ENCODE measurements around the gene CHERP.
"Not testable (repeated sequence)": the region's sequence is repeated elsewhere in the genome, so short reads cannot be mapped to it uniquely, and the experiment has no call there.

Gene CHERP

DNA sequence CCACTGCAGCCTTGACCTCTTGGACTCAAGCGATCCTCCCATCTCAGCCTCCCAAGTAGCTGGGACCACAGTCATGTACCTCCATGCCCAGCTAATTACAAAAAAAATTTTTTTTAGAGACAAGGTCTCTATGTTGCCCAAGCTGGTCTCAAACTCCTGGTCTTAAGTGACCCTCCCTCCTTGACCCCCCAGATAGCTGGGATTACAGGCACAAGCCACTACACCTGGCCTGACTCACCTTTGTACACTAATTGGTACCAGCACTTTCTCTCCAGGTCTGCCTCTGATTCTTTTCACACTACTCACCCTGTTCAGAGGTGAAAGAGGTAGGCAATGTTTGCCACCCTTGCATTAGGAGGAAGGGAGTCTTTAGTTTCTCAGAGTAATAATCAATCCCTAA lies 64.9 kb downstream of the CHERP start:
- TF ChIP-seq, protein P1, sequence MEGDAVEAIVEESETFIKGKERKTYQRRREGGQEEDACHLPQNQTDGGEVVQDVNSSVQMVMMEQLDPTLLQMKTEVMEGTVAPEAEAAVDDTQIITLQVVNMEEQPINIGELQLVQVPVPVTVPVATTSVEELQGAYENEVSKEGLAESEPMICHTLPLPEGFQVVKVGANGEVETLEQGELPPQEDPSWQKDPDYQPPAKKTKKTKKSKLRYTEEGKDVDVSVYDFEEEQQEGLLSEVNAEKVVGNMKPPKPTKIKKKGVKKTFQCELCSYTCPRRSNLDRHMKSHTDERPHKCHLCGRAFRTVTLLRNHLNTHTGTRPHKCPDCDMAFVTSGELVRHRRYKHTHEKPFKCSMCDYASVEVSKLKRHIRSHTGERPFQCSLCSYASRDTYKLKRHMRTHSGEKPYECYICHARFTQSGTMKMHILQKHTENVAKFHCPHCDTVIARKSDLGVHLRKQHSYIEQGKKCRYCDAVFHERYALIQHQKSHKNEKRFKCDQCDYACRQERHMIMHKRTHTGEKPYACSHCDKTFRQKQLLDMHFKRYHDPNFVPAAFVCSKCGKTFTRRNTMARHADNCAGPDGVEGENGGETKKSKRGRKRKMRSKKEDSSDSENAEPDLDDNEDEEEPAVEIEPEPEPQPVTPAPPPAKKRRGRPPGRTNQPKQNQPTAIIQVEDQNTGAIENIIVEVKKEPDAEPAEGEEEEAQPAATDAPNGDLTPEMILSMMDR (IDR thresholded peaks at IDR 0.05; ENCODE audit: low read depth, low read length): no peak

DNA sequence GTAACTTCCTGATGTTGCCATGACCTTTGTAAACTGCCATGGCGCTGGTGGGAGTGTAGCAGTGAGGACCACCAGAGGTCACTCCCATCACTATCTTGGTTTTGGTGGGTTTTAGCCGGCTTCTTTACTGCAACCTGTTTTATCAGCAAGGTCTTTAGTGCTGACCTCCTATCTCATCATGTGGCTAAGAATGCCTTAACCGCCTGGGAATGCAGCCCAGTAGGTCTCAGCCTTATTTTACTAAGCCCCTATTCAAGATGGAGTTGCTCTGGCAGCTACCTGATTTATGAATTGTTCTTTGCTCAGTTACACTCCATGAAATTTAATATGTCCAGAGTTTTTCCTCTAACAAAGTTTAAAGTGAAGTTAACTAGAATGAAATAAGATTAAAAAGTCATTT lies 65.8 kb downstream of the CHERP start:
- DNase-seq: no peak
- Histone ChIP-seq H3K36me3 (no peaks in the 10 kb centered on the region), H3K9me3 (no peaks in the 10 kb centered on the region), H3K4me1 (no peaks in the 10 kb centered on the region), H3K27me3 (no peaks in the 10 kb centered on the region), H3K4me3 (ENCODE audit: low read depth, low read length) (no peak overlapping the region)
- TF ChIP-seq, protein P1 (IDR thresholded peaks at IDR 0.05; ENCODE audit: low read depth, low read length): no peak

More for the DNA sequence above, 64.9 kb downstream of the CHERP start:
- Histone ChIP-seq H3K36me3 (no peaks in the 10 kb centered on the region), H3K4me1 (no peaks in the 10 kb centered on the region), H3K9me3 (no peaks in the 10 kb centered on the region), H3K4me3 (ENCODE audit: low read depth, low read length) (no peak overlapping the region), H3K27me3 (no peaks in the 10 kb centered on the region)
- DNase-seq: no peak

DNA sequence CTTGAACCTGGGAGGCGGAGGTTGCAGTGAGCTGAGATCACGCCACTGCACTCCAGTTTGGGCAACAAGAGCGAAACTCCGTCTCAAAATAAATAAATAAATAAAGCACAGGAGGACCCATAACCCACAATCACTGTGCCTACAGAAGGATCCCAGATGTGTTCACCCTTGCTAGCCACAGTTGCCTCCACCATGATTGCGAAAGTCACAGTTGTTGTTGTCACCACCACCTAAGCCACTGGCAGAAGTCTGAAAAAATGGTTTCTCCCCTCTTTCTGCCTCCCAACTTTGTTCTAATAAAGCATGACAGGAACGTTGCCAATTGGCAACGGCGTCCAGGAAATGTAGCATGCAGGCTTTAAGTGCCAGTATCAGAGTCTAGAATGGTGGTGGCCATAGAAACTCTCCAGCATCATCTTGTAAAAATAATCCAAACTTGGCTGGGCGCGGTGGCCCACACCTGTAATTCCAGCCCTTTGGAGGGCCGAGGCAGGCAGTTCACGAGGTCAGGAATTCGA lies 68.3 kb downstream of the CHERP start:
- H3K9me3 ChIP-seq: no peaks in the 10 kb centered on the region
- H3K4me1 ChIP-seq: no peaks in the 10 kb centered on the region
- H3K36me3 ChIP-seq: no peaks in the 10 kb centered on the region
- H3K4me3 ChIP-seq (ENCODE audit: low read depth, low read length): no peak overlapping the region
- no peaks in the 10 kb centered on the region for H3K27me3 ChIP-seq
- no peak for DNase-seq
- TF ChIP-seq, protein P1 (IDR thresholded peaks at IDR 0.05; ENCODE audit: low read depth, low read length): no peak

DNA sequence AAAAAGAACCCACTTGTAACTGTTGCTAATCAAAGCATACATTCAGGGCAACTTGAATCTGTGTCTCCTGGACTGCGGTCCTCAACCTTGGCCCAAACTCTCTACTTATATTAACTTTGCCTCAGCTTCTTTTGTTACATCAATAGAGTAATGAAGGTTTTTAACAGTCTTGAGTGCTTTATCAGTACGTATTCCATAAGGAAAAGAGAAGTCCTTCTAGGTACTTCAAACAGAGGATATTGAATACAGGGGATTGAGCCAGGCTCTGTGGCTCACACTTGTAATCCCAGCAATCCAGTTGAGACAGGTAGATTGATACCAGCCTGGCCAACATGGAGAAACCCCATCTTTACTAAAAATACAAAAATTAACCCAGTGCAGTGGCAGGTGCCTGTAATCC lies 69.2 kb downstream of the CHERP start:
- no peak for DNase-seq
- no peaks in the 10 kb centered on the region for H3K36me3 ChIP-seq
- H3K4me3 ChIP-seq (ENCODE audit: low read depth, low read length): no peak overlapping the region
- no peaks in the 10 kb centered on the region for H3K9me3 ChIP-seq
- no peaks in the 10 kb centered on the region for H3K27me3 ChIP-seq
- TF ChIP-seq, protein P1 (IDR thresholded peaks at IDR 0.05; ENCODE audit: low read depth, low read length): no peak
- H3K4me1 ChIP-seq: no peaks in the 10 kb centered on the region

DNA sequence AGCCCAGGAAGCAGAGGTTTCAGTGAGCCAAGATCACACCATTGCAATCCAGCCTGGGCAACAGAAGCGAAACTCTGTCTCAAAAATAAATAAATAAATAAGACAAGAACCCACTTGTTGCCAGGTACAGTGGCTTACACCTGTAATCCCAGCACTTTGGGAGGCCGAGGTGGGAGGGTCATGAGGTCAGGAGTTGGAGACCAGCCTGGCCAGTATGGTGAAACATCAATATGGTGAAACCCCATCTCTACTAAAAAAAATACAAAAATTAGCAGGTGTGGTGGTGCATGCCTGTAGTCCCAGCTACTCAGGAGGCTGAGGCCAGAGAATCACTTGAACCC lies 69.7 kb downstream of the CHERP start:
- not testable (repeated sequence) for H3K36me3 ChIP-seq, H3K4me1 ChIP-seq, DNase-seq, H3K27me3 ChIP-seq, H3K9me3 ChIP-seq
- H3K4me3 ChIP-seq (ENCODE audit: low read depth, low read length): peak overlapping the region; percentile 65

DNA sequence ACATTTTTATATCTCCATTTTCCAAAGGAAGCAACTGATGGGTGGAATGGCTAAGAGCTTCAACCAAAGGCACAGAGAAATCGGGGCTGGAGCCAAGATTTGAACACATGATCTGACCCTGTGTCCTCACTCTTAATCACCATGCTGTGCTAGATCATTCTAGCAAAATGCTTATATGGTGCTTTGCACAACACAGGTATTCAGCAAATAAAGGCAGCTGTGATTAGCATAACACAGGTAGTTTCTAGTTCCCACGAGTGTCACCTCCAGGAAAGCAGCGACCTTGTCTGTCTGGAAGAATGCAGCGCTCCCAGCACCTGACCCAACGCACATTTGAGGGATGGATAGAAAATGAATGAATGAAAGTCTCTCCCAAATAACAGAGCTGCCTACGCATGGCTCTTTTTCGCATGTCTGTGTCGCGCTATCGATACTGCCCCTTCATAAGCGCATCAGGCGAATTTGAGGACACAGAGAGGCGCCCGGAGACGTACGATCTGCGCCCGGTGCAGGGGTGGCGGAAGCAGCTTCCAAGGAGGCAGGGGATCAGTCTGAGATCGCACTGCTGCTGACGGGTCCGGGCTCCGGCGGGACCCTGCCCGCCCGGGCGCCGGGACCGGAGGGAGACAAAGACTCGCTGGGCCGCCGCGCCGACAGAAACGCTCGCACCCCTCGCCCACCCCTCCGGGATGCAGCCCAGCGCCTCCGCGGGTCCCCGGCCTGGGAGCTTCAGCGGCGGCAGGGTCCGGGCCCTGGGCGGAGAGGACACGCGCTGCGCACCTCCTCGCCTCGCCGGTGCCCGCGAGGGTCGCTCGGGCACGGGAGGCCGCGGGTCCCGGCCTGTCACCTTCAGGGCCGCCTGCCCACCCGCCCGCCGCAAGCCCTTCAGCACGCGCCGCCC lies 71.1 kb downstream of the CHERP start:
- TF ChIP-seq, protein P1 (IDR thresholded peaks at IDR 0.05; ENCODE audit: low read depth, low read length): no peak
- Histone ChIP-seq H3K36me3 (no peaks in the 10 kb centered on the region), H3K9me3 (no peaks in the 10 kb centered on the region), H3K4me3 (ENCODE audit: low read depth, low read length) (peak overlapping the region; percentile 94), H3K27me3 (no peaks in the 10 kb centered on the region), H3K4me1 (no peaks in the 10 kb centered on the region)
- peak; percentile 24 for DNase-seq
